ENCODE results near the gene JMJD1C.

Gene JMJD1C

DNA sequence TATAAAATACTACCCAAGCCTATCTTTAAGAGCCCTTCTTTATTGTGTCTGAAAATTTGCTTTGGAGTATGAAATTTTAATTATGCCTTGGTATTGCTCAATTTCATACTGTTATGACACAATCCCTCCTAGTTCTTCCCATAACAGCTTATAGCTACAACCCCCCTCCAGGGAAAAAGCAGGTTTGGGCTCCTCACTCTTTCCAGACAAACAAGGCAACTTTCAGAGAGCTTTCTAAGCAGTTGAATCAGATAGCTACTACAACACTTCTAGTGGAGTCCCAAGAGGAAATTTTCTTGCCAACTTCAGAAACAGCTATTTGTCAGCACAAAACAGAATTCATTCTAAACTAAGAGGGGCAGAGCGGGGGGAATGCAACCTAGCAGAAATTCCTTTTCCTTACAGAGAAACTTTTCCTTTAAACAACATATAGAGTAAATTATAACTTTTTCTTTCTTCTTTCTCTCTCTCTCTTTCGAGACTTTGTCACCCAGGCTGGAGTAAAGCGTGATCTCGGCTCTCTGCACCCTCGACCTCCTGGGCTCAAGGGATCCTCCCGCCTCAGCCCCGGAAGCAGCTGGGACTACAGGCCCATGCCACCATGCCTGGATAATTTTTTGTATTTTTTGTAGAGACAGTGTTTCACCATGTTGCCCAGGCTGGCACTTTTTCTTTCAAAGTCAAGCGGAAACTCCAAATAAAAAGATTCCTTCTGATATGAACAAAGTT, 26.0 kb upstream of the JMJD1C start:
- TF ChIP-seq GATA3 (IDR thresholded peaks at IDR 0.05; ENCODE audit: low read depth, low read length) = no peak
- no peak for TF ChIP-seq GATA2 (IDR thresholded peaks at IDR 0.05; ENCODE audit: low read depth, low read length)

DNA sequence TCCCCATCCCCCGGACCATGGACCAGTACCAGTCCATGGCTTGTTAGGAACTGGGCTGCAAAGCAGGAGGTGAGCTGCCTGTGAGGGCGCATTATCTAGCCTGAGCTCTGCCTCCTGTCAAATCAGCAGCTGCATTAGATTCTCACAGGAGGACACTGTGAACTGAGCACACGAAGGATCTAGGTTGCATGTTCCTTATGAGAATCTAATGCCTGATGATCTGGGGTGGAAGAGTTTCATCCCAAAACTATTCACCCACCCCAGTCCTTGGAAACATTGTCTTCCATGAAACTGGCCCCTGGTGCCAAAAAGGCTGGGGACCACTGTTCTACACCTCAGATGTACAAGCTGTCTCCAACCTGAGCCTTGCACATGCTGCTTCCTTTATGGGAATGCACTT, 24.1 kb upstream of the JMJD1C start:
- no peak for TF ChIP-seq GATA2 (IDR thresholded peaks at IDR 0.05; ENCODE audit: low read depth, low read length)
- TF ChIP-seq GATA3 (IDR thresholded peaks at IDR 0.05; ENCODE audit: low read depth, low read length) = no peak

DNA sequence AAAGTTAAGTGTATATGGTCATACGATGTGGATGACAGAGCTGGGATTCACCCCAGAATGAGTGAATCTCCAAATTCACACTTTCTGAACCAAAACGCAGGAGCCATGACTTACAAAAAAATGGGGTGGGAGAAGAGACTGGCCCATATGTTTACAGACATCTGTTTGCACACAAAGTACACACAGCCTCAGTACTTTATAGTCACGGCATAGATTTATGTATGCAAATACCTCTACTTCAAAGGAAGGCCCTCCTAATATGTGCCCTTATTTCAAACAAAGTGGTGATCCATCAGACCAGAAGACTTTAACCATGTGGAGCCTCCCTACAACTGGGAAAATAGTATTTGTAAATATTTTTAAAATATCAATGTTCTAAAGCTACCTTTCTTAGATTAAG, 22.2 kb upstream of the JMJD1C start:
- TF ChIP-seq GATA2 (IDR thresholded peaks at IDR 0.05; ENCODE audit: low read depth, low read length) (no peak), GATA3 (IDR thresholded peaks at IDR 0.05; ENCODE audit: low read depth, low read length) (no peak)

DNA sequence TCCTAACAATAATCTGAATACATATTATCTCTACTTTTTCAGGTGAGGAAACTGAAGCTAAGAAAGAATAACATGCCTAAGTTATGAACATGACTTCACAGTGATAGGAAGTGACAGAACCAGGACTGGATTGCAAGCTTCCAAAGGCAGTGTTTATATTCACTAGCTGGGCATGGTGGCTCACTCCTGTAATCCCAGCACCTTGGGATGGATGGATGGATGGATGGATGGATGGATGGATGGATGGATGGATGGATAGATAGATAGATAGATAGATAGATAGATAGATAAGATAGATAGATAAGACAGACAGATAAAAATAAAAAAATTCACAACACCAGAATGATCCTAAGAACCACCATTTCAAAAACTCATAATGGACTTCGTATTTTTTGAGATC, 18.2 kb upstream of the JMJD1C start:
- TF ChIP-seq GATA2 (IDR thresholded peaks at IDR 0.05; ENCODE audit: low read depth, low read length) = no peak
- TF ChIP-seq GATA3 (IDR thresholded peaks at IDR 0.05; ENCODE audit: low read depth, low read length) = no peak

DNA sequence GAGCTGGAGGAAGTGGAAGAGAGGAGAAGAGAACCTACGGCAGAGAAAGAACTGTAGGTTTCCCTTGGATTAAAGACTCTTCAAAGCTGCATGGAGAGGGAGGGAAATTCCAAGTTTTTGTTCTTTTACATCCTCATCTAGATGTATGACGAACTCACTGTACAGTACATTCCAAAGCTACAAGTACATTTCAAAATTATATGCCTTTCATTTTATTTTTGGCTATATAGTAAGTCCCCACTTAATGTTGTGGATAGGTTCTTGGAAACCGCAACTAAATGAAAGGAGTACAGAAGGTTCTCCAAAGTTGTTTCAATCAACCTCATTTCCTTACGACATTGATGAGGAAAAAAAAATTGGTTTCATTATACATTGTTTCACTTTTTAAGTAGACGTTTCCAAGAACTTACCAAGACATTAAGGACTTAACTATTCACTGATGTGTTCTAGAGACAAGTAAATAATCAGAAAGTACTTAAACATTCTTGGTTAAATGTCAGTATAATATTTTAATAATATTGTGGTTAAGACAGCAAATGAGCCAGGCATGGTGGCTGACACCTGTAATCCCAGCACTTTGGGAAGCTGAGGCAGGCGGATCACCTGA, 16.1 kb upstream of the JMJD1C start:
- TF ChIP-seq GATA2 (IDR thresholded peaks at IDR 0.05; ENCODE audit: low read depth, low read length) (no peak), GATA3 (IDR thresholded peaks at IDR 0.05; ENCODE audit: low read depth, low read length) (no peak)

DNA sequence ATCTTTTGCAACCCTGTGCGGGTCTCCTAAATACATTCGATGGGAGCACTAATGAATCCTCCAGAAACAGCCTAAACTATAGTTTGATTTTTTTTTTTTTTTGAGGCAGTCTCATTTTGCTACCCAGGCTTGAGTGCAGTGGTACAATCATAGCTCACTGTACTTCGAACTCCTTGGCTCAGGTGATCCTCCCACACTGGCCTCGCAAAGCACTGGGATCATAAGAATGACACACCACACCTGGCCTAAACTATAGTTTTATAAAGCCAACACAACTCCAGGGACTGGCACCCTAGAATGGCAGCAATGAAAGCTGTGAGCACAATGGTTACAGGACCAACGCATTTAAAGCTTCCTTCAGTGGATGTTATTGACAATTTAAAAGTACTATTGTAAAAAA, 14.5 kb upstream of the JMJD1C start:
- TF ChIP-seq GATA3 (IDR thresholded peaks at IDR 0.05; ENCODE audit: low read depth, low read length) = no peak
- no peak for TF ChIP-seq GATA2 (IDR thresholded peaks at IDR 0.05; ENCODE audit: low read depth, low read length)

DNA sequence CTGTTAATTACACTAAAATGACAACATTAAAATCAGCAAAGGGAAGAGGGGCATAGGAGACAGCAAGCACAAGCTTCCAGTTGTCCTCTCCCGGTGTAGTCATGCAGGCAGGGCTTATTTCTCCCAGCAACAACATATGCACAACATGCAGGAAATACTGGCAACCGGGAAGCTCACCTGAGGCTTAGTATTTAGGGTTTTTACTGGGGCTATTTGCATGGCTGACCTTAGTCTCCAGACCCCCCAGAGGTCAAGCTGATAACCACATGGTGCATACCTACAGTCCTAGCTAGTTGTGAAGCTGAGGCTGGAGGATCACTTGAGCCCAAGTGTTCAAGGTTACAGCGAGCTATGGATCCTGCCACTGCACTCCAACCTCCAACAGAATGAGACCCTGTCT, 12.8 kb upstream of the JMJD1C start:
- no peak for TF ChIP-seq GATA2 (IDR thresholded peaks at IDR 0.05; ENCODE audit: low read depth, low read length)
- TF ChIP-seq GATA3 (IDR thresholded peaks at IDR 0.05; ENCODE audit: low read depth, low read length) = no peak

DNA sequence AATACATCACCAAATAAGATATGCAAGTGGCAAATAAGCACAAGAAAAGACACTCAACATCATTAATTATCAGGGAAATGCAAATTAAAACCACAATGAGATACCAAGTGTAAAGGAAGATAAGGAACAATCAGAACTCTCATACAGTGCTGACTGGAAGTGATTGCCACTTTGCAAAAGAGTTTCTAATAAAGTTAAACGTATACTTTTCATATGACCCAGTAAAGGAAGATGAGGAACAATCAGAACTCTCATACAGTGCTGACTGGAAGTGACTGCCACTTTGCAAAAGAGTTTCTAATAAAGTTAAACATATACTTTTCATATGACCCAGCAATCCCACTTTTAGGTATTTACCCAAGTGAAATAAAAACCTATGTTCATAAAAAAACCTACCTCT, 12.2 kb upstream of the JMJD1C start:
- no peak for TF ChIP-seq GATA3 (IDR thresholded peaks at IDR 0.05; ENCODE audit: low read depth, low read length)
- TF ChIP-seq GATA2 (IDR thresholded peaks at IDR 0.05; ENCODE audit: low read depth, low read length) = no peak

DNA sequence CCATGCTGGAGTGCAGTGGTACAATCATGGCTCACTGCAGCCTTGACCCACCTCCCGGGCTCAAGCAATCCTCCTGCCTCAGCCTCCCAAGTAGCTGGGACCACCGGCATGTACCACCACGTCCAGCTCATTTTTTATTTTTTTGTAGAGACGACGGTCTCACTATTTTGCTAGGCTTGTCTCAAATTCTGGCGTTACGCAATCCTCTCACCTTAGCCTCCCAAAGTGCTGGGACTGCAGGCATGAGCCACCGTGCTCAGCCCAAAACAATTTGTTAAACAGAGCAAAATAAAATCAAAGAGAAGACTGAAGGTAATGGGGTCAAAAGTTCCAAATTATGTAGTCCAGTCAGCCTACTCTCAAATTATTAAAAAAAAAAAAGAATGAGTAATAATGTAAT, 8.7 kb upstream of the JMJD1C start:
- TF ChIP-seq GATA3 (IDR thresholded peaks at IDR 0.05; ENCODE audit: low read depth, low read length) (no peak), GATA2 (IDR thresholded peaks at IDR 0.05; ENCODE audit: low read depth, low read length) (no peak)

DNA sequence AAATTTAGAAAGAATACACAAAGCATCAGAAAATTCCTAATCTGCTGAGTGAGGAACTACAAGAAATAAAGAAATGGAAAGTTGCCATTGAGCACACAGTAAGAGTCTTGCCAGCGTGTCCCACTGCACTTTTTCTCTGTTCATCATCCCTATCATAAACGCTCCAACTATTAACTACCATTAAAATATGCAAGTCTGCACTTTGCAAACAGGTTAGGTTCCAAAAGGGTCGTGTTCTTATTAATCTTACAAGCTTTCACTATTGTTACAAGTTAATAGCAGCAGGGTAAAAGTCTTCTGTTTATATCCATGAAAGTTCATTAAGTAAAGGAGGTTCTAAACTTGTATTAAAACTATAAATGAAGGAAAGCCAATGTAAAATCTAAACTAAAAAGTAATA, 5.2 kb upstream of the JMJD1C start:
- no peak for TF ChIP-seq GATA2 (IDR thresholded peaks at IDR 0.05; ENCODE audit: low read depth, low read length)
- no peak for TF ChIP-seq GATA3 (IDR thresholded peaks at IDR 0.05; ENCODE audit: low read depth, low read length)

DNA sequence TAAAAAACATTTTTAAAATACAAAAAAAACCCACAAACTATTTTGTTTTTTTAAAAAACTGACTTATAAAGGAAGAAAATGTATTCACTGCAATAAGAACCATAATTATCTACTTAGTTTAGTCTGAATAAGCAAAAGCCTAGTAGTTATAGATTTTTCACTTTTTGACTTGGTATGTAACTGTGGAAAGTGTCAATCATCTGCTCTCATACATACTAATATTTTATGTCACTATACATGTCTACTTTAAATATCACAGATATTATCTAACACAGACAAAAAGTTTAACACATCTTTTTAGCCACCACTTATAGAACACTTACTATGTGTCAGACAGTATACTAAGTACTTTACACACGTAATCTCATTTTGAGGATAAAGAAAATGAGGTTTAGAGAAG, 3.2 kb upstream of the JMJD1C start:
- no peak for TF ChIP-seq GATA2 (IDR thresholded peaks at IDR 0.05; ENCODE audit: low read depth, low read length)
- no peak for TF ChIP-seq GATA3 (IDR thresholded peaks at IDR 0.05; ENCODE audit: low read depth, low read length)

DNA sequence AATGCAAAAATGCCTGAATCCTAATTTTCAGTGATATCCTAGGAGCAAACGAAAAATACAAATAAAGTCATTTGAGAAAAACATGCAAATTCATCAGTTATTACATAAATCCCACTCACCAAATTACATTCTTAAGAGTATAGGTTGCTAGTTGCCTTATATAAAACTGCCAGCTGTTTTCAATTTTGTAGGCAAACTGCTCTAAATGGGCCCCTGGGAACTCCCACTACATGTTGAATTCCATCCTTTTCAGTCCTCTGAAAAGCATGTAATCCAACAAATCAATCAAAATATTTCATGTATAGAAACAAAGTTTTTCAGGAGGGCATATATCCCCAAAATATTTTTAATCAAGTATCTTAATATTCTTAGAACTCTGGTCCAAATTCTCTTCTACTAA, 2.1 kb upstream of the JMJD1C start:
- TF ChIP-seq GATA3 (IDR thresholded peaks at IDR 0.05; ENCODE audit: low read depth, low read length) (no peak), GATA2 (IDR thresholded peaks at IDR 0.05; ENCODE audit: low read depth, low read length) (no peak)

DNA sequence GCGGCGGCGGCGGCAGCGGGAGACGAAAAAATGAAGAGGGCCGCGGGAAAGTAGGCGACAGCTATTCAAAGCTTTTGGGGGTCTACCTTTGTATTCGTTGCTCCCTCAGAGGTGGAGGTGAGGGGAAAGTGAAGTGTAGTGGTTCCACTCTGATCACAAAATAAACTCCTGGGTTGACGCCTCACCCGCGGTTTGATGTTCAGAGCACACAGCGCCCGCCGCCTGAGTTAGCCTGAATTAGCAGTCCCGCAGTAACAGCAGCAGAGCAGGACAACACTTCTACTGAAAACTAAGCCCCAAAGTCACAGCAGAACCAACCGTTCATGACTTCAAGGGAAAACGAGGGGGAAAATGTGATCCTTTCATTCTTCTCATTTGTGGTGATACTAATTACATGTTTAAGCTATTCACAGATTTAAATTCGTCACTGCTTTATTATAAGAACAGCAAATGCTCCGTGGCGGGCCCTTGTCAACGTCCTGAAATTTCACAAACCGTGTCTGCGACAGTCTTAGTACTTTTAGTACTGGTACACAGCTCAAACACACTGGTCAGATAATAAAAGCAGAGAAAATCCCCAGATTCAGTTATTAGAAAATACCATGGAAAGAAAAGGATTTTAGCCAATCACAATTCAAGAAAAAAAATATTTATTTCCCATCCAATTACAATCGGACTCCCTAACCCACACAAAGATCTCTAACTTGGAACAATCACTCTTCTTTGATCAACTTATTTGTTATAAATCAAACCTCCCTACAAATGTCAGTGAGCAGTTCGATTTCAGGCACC, 563 bp upstream of the JMJD1C start:
- TF ChIP-seq GATA3 (IDR thresholded peaks at IDR 0.05; ENCODE audit: low read depth, low read length) = no peak
- no peak for TF ChIP-seq GATA2 (IDR thresholded peaks at IDR 0.05; ENCODE audit: low read depth, low read length)

DNA sequence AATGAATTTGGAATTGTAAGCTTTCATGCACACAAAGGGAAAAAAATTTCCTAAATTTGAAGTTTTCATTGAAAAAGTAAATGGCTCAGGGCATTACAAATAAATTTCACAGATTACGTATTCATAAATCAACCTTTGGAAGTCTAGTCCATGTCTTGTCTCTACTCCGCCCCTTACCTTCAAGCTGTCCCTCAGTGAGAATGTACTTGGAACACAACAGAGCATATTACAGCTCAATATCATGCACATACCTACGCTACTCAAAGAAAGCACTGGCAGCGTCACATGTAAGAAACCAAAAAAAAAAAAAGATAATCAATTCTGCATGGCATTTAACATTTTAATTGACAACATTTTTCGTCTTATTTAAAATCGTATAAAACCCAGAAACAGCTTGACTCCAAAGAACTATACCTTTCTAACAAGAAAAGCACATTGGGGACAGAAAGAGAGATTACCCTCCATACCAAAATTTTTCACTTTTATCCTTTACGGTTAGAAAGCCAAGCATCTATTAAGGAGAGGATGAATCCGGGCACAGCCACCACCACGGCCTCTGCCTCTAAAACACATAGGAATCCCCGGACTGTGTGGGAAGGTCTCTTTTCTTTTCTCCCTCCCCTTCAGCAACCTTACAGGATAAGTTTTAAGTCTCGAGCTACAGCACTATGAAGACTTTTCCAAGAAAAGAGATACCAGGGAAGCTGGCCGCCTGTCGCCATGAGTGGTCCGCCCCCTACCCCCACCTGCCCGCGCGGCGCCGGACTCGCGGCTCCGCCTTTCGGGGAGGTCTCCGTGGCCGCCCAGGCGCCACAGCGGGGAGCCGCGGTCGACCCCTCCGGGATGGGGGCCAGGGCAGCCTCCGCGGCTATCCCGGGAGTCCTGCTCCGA, 1.1 kb downstream of the JMJD1C start:
- TF ChIP-seq GATA2 (IDR thresholded peaks at IDR 0.05; ENCODE audit: low read depth, low read length) = no peak

Measured in SH-SY5Y (cell line).